HG03571 (cell line): Measurements from ENCODE around the gene BCAS3.
"Not testable (repeated sequence)": the region's sequence is repeated elsewhere in the genome, so short reads cannot be mapped to it uniquely, and the experiment has no call there.

Experiments used
- ATAC-seq: cut with Tn5 transposase; IDR thresholded peaks from one replicate; pipeline ENCODE4 v1.9.1; 2021; ENCODE audit not compliant: unreplicated experiment

Gene BCAS3

GRCh38 chr17:60744355-60744966 lies 66.8 kb downstream of the BCAS3 start:
- ATAC-seq: no peak

GRCh38 chr17:60745544-60745943 lies 67.9 kb downstream of the BCAS3 start:
- ATAC-seq: no peak

- ATAC-seq: no peak
Measured at GRCh38 chr17:60747069-60747808, 69.6 kb downstream of the BCAS3 start.

GRCh38 chr17:60748204-60748603 lies 70.6 kb downstream of the BCAS3 start:
- ATAC-seq: no peak

- ATAC-seq: no peak
Measured at GRCh38 chr17:60749050-60749449, 71.4 kb downstream of the BCAS3 start.

GRCh38 chr17:60749708-60750107 lies 72.1 kb downstream of the BCAS3 start:
- ATAC-seq: no peak

- no peak for ATAC-seq
Measured at GRCh38 chr17:60750640-60751039, 73.0 kb downstream of the BCAS3 start.

- no peak for ATAC-seq
Measured at GRCh38 chr17:60751884-60752283, 74.2 kb downstream of the BCAS3 start.

- no peak for ATAC-seq
Measured at GRCh38 chr17:60752873-60753577, 75.4 kb downstream of the BCAS3 start.

- ATAC-seq: no peak
Measured at GRCh38 chr17:60754057-60754604, 76.5 kb downstream of the BCAS3 start.

GRCh38 chr17:60756798-60757197 lies 79.1 kb downstream of the BCAS3 start:
- not testable (repeated sequence) for ATAC-seq

GRCh38 chr17:60757437-60757836 lies 79.8 kb downstream of the BCAS3 start:
- no peak for ATAC-seq

GRCh38 chr17:60759756-60760155 lies 82.1 kb downstream of the BCAS3 start:
- ATAC-seq: no peak

GRCh38 chr17:60761301-60761700 lies 83.7 kb downstream of the BCAS3 start:
- not testable (repeated sequence) for ATAC-seq

- no peak for ATAC-seq
Measured at GRCh38 chr17:60766778-60767190, 89.1 kb downstream of the BCAS3 start.

- no peak for ATAC-seq
Measured at GRCh38 chr17:60767744-60768308, 90.2 kb downstream of the BCAS3 start.

GRCh38 chr17:60769327-60769726 lies 91.7 kb downstream of the BCAS3 start:
- ATAC-seq: no peak

GRCh38 chr17:60770946-60771422 lies 93.3 kb downstream of the BCAS3 start:
- no peak for ATAC-seq

- ATAC-seq: not testable (repeated sequence)
Measured at GRCh38 chr17:60771621-60772020, 94.0 kb downstream of the BCAS3 start.

GRCh38 chr17:60773552-60773951 lies 95.9 kb downstream of the BCAS3 start:
- ATAC-seq: no peak

- ATAC-seq: no peak
Measured at GRCh38 chr17:60781880-60782412, 104.3 kb downstream of the BCAS3 start.
